MM.1S (cell line): ENCODE data around the gene NAALADL2.

Experiments used
- DNase-seq: peaks from one replicate; pipeline ENCODE4 v3.0.0-alpha.2; 2015
- H2AFZ ChIP-seq: fragments of 300-600 bp; sonication (generic); 2 replicates; pipeline ENCODE4 v1.6.0; 2016; ENCODE audit warnings: antibody characterized with exemption, low read length
- H3F3A ChIP-seq: fragments of 300-600 bp; sonication (generic); 2 replicates; pipeline ENCODE4 v1.6.1; 2016; ENCODE audit warnings: mild to moderate bottlenecking, antibody characterized with exemption, low read length, moderate library complexity, mixed read lengths; ENCODE audit not compliant: insufficient read depth
- H3K27ac ChIP-seq: fragments of 300-600 bp; sonication (generic); 2 replicates; pipeline ENCODE4 v1.5.1; 2016; ENCODE audit warnings: mild to moderate bottlenecking, low read length
- H3K27me3 ChIP-seq: fragments of 300-600 bp; sonication (generic); replicated peaks from 2 replicates; pipeline ENCODE4 v1.6.0; 2016; ENCODE audit warnings: low read length; ENCODE audit not compliant: insufficient read depth
- H3K36me3 ChIP-seq: fragments of 300-600 bp; sonication (generic); replicated peaks from 2 replicates; pipeline ENCODE4 v1.6.1; 2016; ENCODE audit warnings: mild to moderate bottlenecking, low read length, mixed read lengths; ENCODE audit not compliant: insufficient read depth
- H3K4me1 ChIP-seq: fragments of 300-600 bp; sonication (generic); 2 replicates; pipeline ENCODE4 v1.6.1; 2016; ENCODE audit warnings: low read length, mixed read lengths
- H3K4me2 ChIP-seq: fragments of 300-600 bp; sonication (generic); 2 replicates; pipeline ENCODE4 v1.6.0; 2016; ENCODE audit warnings: low read depth, low read length
- H3K4me3 ChIP-seq: fragments of 300-600 bp; sonication (generic); 2 replicates; pipeline ENCODE4 v1.5.1; 2016; ENCODE audit warnings: low read length, mixed read lengths
- H3K79me2 ChIP-seq: fragments of 300-600 bp; sonication (generic); 2 replicates; pipeline ENCODE4 v1.6.1; 2016; ENCODE audit warnings: mixed run types, low read length, mixed read lengths
- H3K9ac ChIP-seq: fragments of 300-600 bp; sonication (generic); 2 replicates; pipeline ENCODE4 v1.6.1; 2016; ENCODE audit warnings: low read length, mixed read lengths
- H3K9me2 ChIP-seq: fragments of 300-600 bp; sonication (generic); replicated peaks from 2 replicates; pipeline ENCODE4 v1.6.1; 2016; ENCODE audit warnings: mild to moderate bottlenecking, low read length, mixed read lengths; ENCODE audit not compliant: insufficient read depth
- H3K9me3 ChIP-seq: fragments of 300-600 bp; sonication (generic); replicated peaks from 2 replicates; pipeline ENCODE4 v1.6.1; 2016; ENCODE audit warnings: mild to moderate bottlenecking, low read length, mixed read lengths; ENCODE audit not compliant: insufficient read depth
- H4K20me1 ChIP-seq: fragments of 300-600 bp; sonication (generic); 2 replicates; pipeline ENCODE4 v1.6.1; 2016; ENCODE audit warnings: mild to moderate bottlenecking, low read length, moderate library complexity, mixed read lengths; ENCODE audit not compliant: insufficient read depth
- EZH2 ChIP-seq: fragments of 300-600 bp; sonication (generic); optimal IDR thresholded peaks from 2 replicates; pipeline ENCODE3; 2017; ENCODE audit warnings: low read depth, mild to moderate bottlenecking, antibody characterized with exemption, low read length, mixed read lengths
- EZH2phosphoT487 ChIP-seq: fragments of 300-600 bp; sonication (generic); IDR thresholded peaks from 2 replicates; pipeline ENCODE4 v1.6.1; 2018; ENCODE audit warnings: antibody characterized with exemption, low read length
- TF ChIP-seq, protein P1 (sequence below): fragments of 300-600 bp; sonication (generic); IDR thresholded peaks from 2 replicates; pipeline ENCODE4 v1.5.1; 2016; ENCODE audit warnings: antibody characterized with exemption, low read length, mixed read lengths

NAALADL2 gene

DNA sequence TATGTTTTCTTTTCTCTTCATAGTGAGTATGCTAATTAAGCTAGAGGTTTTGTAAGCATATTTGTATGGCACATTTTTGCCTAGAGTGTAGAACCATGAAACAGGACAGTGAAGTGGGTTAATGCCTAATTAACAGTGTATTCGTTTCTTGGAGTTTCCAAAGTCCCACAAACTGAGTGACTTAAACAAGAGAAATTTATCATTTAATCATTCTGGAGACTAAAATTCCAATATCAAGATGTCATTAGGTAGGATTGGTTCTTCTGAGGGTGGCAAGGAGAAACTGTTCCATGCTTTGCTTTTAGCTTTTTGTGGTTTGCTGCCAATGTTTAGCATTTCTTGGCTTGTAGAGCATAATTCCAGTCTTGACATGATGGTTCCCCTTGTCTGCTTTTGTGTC, 734.2 kb downstream of the NAALADL2 start:
- no peaks in the 10 kb centered on the region for H3F3A ChIP-seq
- no peak overlapping the region for H3K4me2 ChIP-seq
- H3K27me3 ChIP-seq, result no peaks in the 10 kb centered on the region
- H3K36me3 ChIP-seq, result no peaks in the 10 kb centered on the region
- no peaks in the 10 kb centered on the region for H3K9me3 ChIP-seq
- no peak overlapping the region for H3K9ac ChIP-seq
- DNase-seq, result no peak
- H3K9me2 ChIP-seq, result no peaks in the 10 kb centered on the region
- H2AFZ ChIP-seq, result no peak overlapping the region
- H3K4me3 ChIP-seq, result no peak overlapping the region
- H4K20me1 ChIP-seq, result no peaks in the 10 kb centered on the region
- H3K4me1 ChIP-seq, result no peaks in the 10 kb centered on the region
- H3K79me2 ChIP-seq, result no peaks in the 10 kb centered on the region
- no peak overlapping the region for H3K27ac ChIP-seq
- TF ChIP-seq EZH2phosphoT487 (no peak), EZH2 (no peak)
- TF ChIP-seq, protein P1, sequence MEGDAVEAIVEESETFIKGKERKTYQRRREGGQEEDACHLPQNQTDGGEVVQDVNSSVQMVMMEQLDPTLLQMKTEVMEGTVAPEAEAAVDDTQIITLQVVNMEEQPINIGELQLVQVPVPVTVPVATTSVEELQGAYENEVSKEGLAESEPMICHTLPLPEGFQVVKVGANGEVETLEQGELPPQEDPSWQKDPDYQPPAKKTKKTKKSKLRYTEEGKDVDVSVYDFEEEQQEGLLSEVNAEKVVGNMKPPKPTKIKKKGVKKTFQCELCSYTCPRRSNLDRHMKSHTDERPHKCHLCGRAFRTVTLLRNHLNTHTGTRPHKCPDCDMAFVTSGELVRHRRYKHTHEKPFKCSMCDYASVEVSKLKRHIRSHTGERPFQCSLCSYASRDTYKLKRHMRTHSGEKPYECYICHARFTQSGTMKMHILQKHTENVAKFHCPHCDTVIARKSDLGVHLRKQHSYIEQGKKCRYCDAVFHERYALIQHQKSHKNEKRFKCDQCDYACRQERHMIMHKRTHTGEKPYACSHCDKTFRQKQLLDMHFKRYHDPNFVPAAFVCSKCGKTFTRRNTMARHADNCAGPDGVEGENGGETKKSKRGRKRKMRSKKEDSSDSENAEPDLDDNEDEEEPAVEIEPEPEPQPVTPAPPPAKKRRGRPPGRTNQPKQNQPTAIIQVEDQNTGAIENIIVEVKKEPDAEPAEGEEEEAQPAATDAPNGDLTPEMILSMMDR, result no peak

- Histone ChIP-seq H3K9me2 (no peaks in the 10 kb centered on the region), H3K9ac (no peak overlapping the region), H3K9me3 (no peaks in the 10 kb centered on the region), H3K27ac (no peak overlapping the region), H2AFZ (no peak overlapping the region), H3K79me2 (no peaks in the 10 kb centered on the region), H3K4me2 (no peak overlapping the region), H3K4me1 (no peaks in the 10 kb centered on the region), H4K20me1 (no peaks in the 10 kb centered on the region), H3K36me3 (no peaks in the 10 kb centered on the region), H3K4me3 (no peak overlapping the region), H3K27me3 (no peaks in the 10 kb centered on the region), H3F3A (no peaks in the 10 kb centered on the region)
- DNase-seq, result no peak
- TF ChIP-seq, protein P1, result no peak
- TF ChIP-seq EZH2, result no peak
These were observed 739.6 kb downstream of the NAALADL2 start for GRCh38 chr3:175598740-175599139.

GRCh38 chr3:175601521-175601920, 742.4 kb downstream of the NAALADL2 start:
- no peaks in the 10 kb centered on the region for H3K79me2 ChIP-seq

More at GRCh38 chr3:175601521-175601920, 742.4 kb downstream of the NAALADL2 start:
- TF ChIP-seq EZH2phosphoT487 (no peak), EZH2 (no peak)
- TF ChIP-seq, protein P1, result no peak
- no peak for DNase-seq
- H2AFZ ChIP-seq, result no peak overlapping the region
- H3K9ac ChIP-seq, result no peak overlapping the region
- no peak overlapping the region for H3K27ac ChIP-seq
- no peaks in the 10 kb centered on the region for H3K4me1 ChIP-seq
- no peak overlapping the region for H3K4me2 ChIP-seq
- H3F3A ChIP-seq, result no peaks in the 10 kb centered on the region
- no peaks in the 10 kb centered on the region for H3K27me3 ChIP-seq
- H3K4me3 ChIP-seq, result no peak overlapping the region
- H3K9me3 ChIP-seq, result no peaks in the 10 kb centered on the region
- H3K36me3 ChIP-seq, result no peaks in the 10 kb centered on the region
- H4K20me1 ChIP-seq, result no peaks in the 10 kb centered on the region
- no peaks in the 10 kb centered on the region for H3K9me2 ChIP-seq
